Measurements from ENCODE around the gene RMI1. TPM values are rescaled to one million over a fixed set of nuclear protein-coding genes. Genes with fewer than 3 reads are reported as not detected.

RMI1 gene
- total RNA-seq, 6 experiments from 2014 or later, result 2.0 to 5.1 (median 4.3) TPM

DNA sequence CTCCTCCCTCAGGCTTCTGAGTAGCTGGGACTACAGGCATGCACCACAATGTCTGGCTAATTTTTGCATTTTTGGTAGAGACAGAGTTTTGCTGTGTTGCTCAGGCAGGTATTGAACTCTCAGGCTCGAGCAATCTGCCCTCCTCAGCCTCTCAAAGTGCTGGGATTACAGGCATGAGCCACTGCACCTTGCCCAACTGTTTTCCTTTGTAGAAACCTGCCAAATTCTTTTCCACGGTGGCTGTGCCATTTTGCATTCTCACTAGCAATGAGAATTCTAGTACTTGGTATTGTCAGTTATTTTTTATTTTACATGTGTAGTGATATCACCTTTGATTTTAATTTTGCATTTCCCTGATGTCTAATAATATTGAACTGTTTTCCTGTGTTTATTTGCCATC, 7.8 kb downstream of the RMI1 start:
- ATAC-seq, result peak; percentile 40 to 71 (median 50)
- Histone ChIP-seq H3K4me1 (peaks cover 0 to 21% (median 9%) of the 10 kb centered on the region in 4 donors), H3K4me3 (no peak overlapping the region), H3K9me3 (no peaks in the 10 kb centered on the region), H3K27me3 (no peaks in the 10 kb centered on the region), H3K27ac (no peak overlapping the region), H3K36me3 (no peaks in the 10 kb centered on the region)
- no peak for DNase-seq
- intact Hi-C loops (cut with DNase I), result no loop called here
- no peak for TF ChIP-seq POLR2A (IDR thresholded peaks at IDR 0.05)
- TF ChIP-seq, protein P1, sequence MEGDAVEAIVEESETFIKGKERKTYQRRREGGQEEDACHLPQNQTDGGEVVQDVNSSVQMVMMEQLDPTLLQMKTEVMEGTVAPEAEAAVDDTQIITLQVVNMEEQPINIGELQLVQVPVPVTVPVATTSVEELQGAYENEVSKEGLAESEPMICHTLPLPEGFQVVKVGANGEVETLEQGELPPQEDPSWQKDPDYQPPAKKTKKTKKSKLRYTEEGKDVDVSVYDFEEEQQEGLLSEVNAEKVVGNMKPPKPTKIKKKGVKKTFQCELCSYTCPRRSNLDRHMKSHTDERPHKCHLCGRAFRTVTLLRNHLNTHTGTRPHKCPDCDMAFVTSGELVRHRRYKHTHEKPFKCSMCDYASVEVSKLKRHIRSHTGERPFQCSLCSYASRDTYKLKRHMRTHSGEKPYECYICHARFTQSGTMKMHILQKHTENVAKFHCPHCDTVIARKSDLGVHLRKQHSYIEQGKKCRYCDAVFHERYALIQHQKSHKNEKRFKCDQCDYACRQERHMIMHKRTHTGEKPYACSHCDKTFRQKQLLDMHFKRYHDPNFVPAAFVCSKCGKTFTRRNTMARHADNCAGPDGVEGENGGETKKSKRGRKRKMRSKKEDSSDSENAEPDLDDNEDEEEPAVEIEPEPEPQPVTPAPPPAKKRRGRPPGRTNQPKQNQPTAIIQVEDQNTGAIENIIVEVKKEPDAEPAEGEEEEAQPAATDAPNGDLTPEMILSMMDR (IDR thresholded peaks at IDR 0.05), result no peak
- WGBS (ENCODE audit: insufficient coverage, low coverage, low lambda C conversion rate, missing lambda C conversion rate), result 40% methylated on average over 2 of the region's 2 CpGs

DNA sequence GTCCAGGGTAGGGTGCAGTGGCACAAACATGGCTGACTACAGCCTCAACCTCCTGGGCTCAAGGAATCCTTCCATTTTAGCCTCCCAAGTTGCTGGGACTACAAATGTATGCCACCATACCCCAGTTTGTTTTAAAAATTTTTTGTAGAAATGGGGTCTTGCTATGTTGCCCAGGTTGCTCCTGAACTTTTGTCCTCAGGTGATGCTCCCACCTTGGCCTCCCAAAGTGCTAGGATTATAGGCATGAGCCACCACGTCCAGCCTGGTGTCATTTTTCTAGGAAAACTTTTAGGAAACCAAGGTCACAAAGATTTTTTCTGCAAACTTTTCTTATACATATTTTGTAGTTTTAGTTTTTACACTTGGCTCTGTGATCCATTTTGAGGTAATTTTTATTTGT, 10.8 kb downstream of the RMI1 start:
- no peak overlapping the region for H3K27ac ChIP-seq
- ATAC-seq (no peak), DNase-seq (no peak)
- H3K9me3 ChIP-seq, result no peaks in the 10 kb centered on the region
- no peak overlapping the region for H3K4me3 ChIP-seq
- TF ChIP-seq, protein P1 (IDR thresholded peaks at IDR 0.05), result no peak
- TF ChIP-seq POLR2A (IDR thresholded peaks at IDR 0.05), result no peak
- no peaks in the 10 kb centered on the region for H3K36me3 ChIP-seq
- 71% methylated on average over 1 of the region's 1 CpG for WGBS (ENCODE audit: insufficient coverage, low coverage, low lambda C conversion rate, missing lambda C conversion rate)
- H3K27me3 ChIP-seq, result no peaks in the 10 kb centered on the region
- intact Hi-C loops (cut with DNase I), result no loop called here
- peaks cover 0 to 18% (median 8%) of the 10 kb centered on the region in 4 donors for H3K4me1 ChIP-seq

DNA sequence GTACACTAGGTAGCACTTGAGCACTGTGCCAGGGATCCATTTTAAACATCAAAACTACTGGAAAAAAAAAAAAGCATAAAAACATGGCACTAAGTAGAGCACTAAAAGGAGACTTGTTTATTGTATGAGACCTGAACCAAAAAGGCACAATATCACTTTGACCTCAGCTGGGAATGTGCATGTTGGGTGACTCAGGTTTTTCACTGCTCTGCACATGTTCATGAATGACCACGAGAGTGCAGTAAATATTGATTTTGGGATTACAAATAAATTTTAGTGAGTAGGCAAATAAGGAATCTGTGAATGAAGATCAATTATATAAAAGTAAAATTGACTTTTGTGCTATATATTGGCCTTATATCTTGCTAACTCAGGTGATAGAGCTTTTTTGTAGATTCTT, 11.8 kb downstream of the RMI1 start:
- Histone ChIP-seq H3K27ac (peak overlapping the region in 2 of 3 donors; percentile 46 to 52), H3K4me1 (peaks cover 0 to 15% (median 3%) of the 10 kb centered on the region in 4 donors), H3K36me3 (no peaks in the 10 kb centered on the region), H3K4me3 (no peak overlapping the region), H3K9me3 (no peaks in the 10 kb centered on the region), H3K27me3 (no peaks in the 10 kb centered on the region)
- TF ChIP-seq, protein P1 (IDR thresholded peaks at IDR 0.05), result peak in 3 of 4 donors; percentile 9 to 42 (median 28)
- no peak for TF ChIP-seq POLR2A (IDR thresholded peaks at IDR 0.05)
- WGBS (ENCODE audit: insufficient coverage, low coverage, low lambda C conversion rate, missing lambda C conversion rate), result 42% methylated on average over 1 of the region's 1 CpG
- ATAC-seq (peak; percentile 95 to 99 (median 98)), DNase-seq (peak in 1 of 3 donors; percentile 60)
- intact Hi-C loops (cut with DNase I), result no loop called here

DNA sequence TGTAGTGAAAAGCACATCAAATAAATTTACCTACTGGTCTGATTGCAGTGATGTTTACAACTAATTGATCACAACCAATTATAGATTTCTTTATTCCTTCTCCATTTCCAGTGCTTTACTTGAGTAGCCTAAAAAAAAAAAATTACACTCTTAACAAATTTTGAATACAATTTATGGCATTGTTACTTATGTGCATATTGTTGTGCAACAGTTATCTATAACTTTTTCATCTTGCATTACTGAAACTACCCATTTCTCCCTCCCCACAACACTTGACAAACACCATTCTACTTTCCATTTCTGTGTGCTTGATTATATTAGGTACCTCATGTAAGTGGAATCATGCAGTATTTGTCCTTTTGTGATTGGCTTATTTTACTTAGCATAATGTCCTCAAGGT, 12.3 kb downstream of the RMI1 start:
- H3K4me1 ChIP-seq, result peaks cover 0 to 12% (median 3%) of the 10 kb centered on the region in 4 donors
- TF ChIP-seq, protein P1 (IDR thresholded peaks at IDR 0.05), result no peak
- no peak for TF ChIP-seq POLR2A (IDR thresholded peaks at IDR 0.05)
- ATAC-seq (no peak), DNase-seq (no peak)
- no peaks in the 10 kb centered on the region for H3K36me3 ChIP-seq
- no peaks in the 10 kb centered on the region for H3K9me3 ChIP-seq
- H3K27ac ChIP-seq, result no peak overlapping the region
- no peak overlapping the region for H3K4me3 ChIP-seq
- H3K27me3 ChIP-seq, result no peaks in the 10 kb centered on the region
- intact Hi-C loops (cut with DNase I), result no loop called here

DNA sequence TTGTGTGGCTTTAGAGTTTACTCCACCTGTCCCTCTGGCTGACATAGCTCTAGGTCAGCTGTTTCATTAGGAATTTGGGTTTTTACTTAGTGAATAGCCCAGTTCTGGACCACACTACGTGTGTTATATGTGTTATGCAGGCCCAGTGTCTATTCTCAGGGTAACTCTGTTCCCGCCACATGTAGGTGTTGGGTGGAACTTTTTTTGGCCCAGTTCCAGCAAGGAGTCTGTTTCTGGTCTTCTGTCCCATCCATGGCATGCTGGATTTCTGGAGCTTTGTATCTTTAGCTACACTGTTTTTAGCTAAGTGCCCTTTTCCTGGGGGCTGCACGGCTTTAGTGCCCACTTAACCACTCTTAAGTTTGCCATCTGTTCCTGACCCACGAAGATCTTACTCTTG, 15.5 kb downstream of the RMI1 start:
- 90% methylated on average over 4 of the region's 4 CpGs for WGBS (ENCODE audit: insufficient coverage, low coverage, low lambda C conversion rate, missing lambda C conversion rate)
- DNase-seq (no peak), ATAC-seq (no peak)
- Histone ChIP-seq H3K36me3 (no peaks in the 10 kb centered on the region), H3K4me1 (peaks cover 0 to 9% (median 3%) of the 10 kb centered on the region in 4 donors), H3K27ac (no peak overlapping the region), H3K27me3 (no peaks in the 10 kb centered on the region), H3K9me3 (no peaks in the 10 kb centered on the region), H3K4me3 (no peak overlapping the region)
- TF ChIP-seq POLR2A (IDR thresholded peaks at IDR 0.05), result no peak
- TF ChIP-seq, protein P1 (IDR thresholded peaks at IDR 0.05), result no peak
- intact Hi-C loops (cut with DNase I), result no loop called here

Data from right lobe of liver (tissue), 6 donors.